IMR-90 (cell line): ENCODE results near the gene SPAG4.

Experiments used
- BHLHE40 ChIP-seq: fragments of 150-350 bp; IDR thresholded peaks from 2 replicates; pipeline ENCODE4 v1.6.1; 2016; ENCODE audit warnings: mild to moderate bottlenecking, low read depth, low read length
- ELK1 ChIP-seq: fragments of 150-350 bp; IDR thresholded peaks from 2 replicates; pipeline ENCODE4 v1.6.1; 2016; ENCODE audit warnings: low read depth, mild to moderate bottlenecking, low read length, moderate library complexity, borderline replicate concordance
- FOS ChIP-seq: fragments of 150-350 bp; IDR thresholded peaks from 2 replicates; pipeline ENCODE4 v1.6.1; 2016; ENCODE audit warnings: low read depth, low read length
- MAFK ChIP-seq: IDR thresholded peaks from 2 replicates; pipeline ENCODE4 v1.6.1; 2012; ENCODE audit warnings: low read depth, low read length, improper control_type of control experiment
- MXI1 ChIP-seq: IDR thresholded peaks from 2 replicates; pipeline ENCODE4 v1.6.1; 2012; ENCODE audit warnings: low read depth, mild to moderate bottlenecking, low read length, moderate library complexity, borderline replicate concordance
- NFE2L2 ChIP-seq: fragments of 150-350 bp; IDR thresholded peaks from 2 replicates; pipeline ENCODE4 v1.6.1; 2016; ENCODE audit warnings: low read depth, mild to moderate bottlenecking, low read length
- POLR2A ChIP-seq: IDR thresholded peaks from 2 replicates; pipeline ENCODE4 v1.6.1; 2012; ENCODE audit warnings: mild to moderate bottlenecking, low read depth, low read length
- RAD21 ChIP-seq: IDR thresholded peaks from 2 replicates; pipeline ENCODE4 v1.6.1; 2012; ENCODE audit warnings: low read length, improper control_type of control experiment
- RCOR1 ChIP-seq: IDR thresholded peaks from 2 replicates; pipeline ENCODE4 v1.6.1; 2012; ENCODE audit warnings: mild to moderate bottlenecking, low read length, improper control_type of control experiment; ENCODE audit not compliant: insufficient replicate concordance
- SMC3 ChIP-seq: fragments of 150-350 bp; IDR thresholded peaks from 2 replicates; pipeline ENCODE4 v1.6.1; 2016; ENCODE audit warnings: low read depth, mild to moderate bottlenecking, antibody characterized with exemption, low read length, moderate library complexity
- TF ChIP-seq, protein P1 (sequence below): conservative IDR thresholded peaks from 2 replicates; pipeline ENCODE4 v1.5.1; 2012; ENCODE audit warnings: mild to moderate bottlenecking, low read depth, low read length, improper control_type of control experiment

- no peak for TF ChIP-seq NFE2L2
- TF ChIP-seq, protein P1, sequence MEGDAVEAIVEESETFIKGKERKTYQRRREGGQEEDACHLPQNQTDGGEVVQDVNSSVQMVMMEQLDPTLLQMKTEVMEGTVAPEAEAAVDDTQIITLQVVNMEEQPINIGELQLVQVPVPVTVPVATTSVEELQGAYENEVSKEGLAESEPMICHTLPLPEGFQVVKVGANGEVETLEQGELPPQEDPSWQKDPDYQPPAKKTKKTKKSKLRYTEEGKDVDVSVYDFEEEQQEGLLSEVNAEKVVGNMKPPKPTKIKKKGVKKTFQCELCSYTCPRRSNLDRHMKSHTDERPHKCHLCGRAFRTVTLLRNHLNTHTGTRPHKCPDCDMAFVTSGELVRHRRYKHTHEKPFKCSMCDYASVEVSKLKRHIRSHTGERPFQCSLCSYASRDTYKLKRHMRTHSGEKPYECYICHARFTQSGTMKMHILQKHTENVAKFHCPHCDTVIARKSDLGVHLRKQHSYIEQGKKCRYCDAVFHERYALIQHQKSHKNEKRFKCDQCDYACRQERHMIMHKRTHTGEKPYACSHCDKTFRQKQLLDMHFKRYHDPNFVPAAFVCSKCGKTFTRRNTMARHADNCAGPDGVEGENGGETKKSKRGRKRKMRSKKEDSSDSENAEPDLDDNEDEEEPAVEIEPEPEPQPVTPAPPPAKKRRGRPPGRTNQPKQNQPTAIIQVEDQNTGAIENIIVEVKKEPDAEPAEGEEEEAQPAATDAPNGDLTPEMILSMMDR = no peak
- TF ChIP-seq POLR2A = no peak
- TF ChIP-seq RCOR1 = no peak
- TF ChIP-seq BHLHE40 = no peak
- TF ChIP-seq MAFK = no peak
- TF ChIP-seq SMC3 = no peak
- TF ChIP-seq RAD21 = no peak
- no peak for TF ChIP-seq FOS
- TF ChIP-seq ELK1 = no peak
- no peak for TF ChIP-seq MXI1
These were observed 33.2 kb downstream of the SPAG4 start for GRCh38 chr20:35648836-35649235.
